Thoracic aorta (tissue), 2 donors: Measurements from ENCODE around the gene BLTP1. TPM values are rescaled to one million over a fixed set of nuclear protein-coding genes. Genes with fewer than 3 reads are reported as not detected.

Source experiments
- ATAC-seq: fragments of 150-250 bp; one replicate; pipeline ENCODE4 v1.8.0; 2017; ENCODE audit warnings: low read depth; ENCODE audit not compliant: insufficient number of reproducible peaks, low FRiP score
- DNase-seq: peaks from one replicate; pipeline ENCODE4 v3.0.0-alpha.2; 2020; ENCODE audit warnings: low spot score
- H3K27ac ChIP-seq, 2 donors: fragments of 200-600 bp; sonication (generic); 1 replicate in 1 of 2; 2 replicates in 1 of 2; pipeline ENCODE4 v1.5.1; 2016; ENCODE audit warnings: mild to moderate bottlenecking in 2 of 2, moderate library complexity in 2 of 2
- H3K27me3 ChIP-seq: fragments of 200-600 bp; sonication (generic); replicated peaks from 2 replicates; pipeline ENCODE4 v1.6.0; 2016; ENCODE audit warnings: mild to moderate bottlenecking; ENCODE audit not compliant: insufficient read depth
- H3K36me3 ChIP-seq: fragments of 200-600 bp; sonication (generic); one replicate; pipeline ENCODE4 v1.5.1; 2016
- H3K4me1 ChIP-seq, 2 donors: fragments of 200-600 bp; sonication (generic); 1 replicate in 1 of 2; 2 replicates in 1 of 2; pipeline versions ENCODE4 v1.5.1 to v1.6.0; 2016; ENCODE audit warnings: low read depth in 2 of 2, mild to moderate bottlenecking in 1 of 2; ENCODE audit not compliant: control insufficient read depth in 1 of 2
- H3K4me3 ChIP-seq: fragments of 200-600 bp; sonication (generic); 2 replicates; pipeline ENCODE4 v1.5.1; 2016; ENCODE audit warnings: mild to moderate bottlenecking
- H3K9me3 ChIP-seq: fragments of 200-600 bp; sonication (generic); 2 replicates; pipeline ENCODE4 v1.5.1; 2016
- CTCF ChIP-seq: fragments of 200-600 bp; sonication (generic); IDR thresholded peaks from one replicate; pipeline ENCODE4 v1.5.1; 2019; ENCODE audit warnings: antibody characterized with exemption
- total RNA-seq, 2 donors: library from RNA; depleted of rRNA; stranded (reverse); fragments of >200 nt; gene quantifications; one replicate each; pipeline versions ENCODE4 v1.1.0 to v1.2.3, GENCODE V29; 2016

Gene BLTP1
- total RNA-seq, 2 donors from 2014 or later, result 105 to 148 TPM

DNA sequence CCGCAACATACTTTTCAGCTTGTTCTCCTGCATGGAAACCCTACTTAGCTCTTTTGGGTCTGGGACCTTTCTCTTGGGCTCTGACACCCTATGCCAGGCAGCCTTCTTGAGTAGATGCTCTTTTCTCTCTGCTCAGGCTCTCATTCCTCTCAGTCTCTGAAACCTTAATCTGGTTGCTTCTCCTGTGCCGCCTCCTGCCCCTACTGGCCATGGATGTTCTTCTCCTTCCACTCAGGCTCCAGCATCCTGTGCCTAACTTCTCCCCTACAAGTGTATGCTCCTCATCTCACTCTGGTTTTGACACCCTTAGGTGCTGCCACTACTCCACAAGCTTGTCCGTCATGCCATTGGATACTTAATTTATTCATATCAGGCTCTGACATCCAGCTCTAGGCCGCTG lies 15.2 kb downstream of the BLTP1 start:
- Histone ChIP-seq H3K4me3 (no peak overlapping the region), H3K9me3 (no peaks in the 10 kb centered on the region), H3K36me3 (no peaks in the 10 kb centered on the region), H3K4me1 (peaks cover 36 to 37% of the 10 kb centered on the region in 2 donors), H3K27me3 (no peaks in the 10 kb centered on the region), H3K27ac (no peak overlapping the region)
- TF ChIP-seq CTCF, result no peak
- no peak for DNase-seq
- ATAC-seq, result no peak

DNA sequence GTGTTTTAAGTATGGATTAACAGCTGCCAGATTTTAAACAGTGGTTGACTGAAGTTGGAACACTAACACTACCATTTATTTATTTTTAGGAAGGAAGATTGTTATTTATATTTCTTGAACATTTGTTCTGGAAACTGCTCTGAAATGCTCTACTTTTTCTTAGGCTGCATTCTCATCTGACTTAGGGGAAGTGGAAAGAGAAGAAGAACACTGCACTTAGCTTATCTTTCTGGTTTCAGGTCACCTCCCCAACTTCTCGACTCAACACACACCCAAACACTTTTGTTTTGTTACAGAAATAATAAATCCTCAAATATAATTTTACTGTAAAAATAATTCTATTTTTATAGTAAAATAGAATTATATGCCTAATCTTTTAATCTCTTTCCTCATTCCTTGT lies 18.6 kb downstream of the BLTP1 start:
- Histone ChIP-seq H3K4me3 (no peak overlapping the region), H3K4me1 (peaks cover 18 to 40% of the 10 kb centered on the region in 2 donors), H3K27me3 (no peaks in the 10 kb centered on the region), H3K9me3 (no peaks in the 10 kb centered on the region), H3K27ac (peak overlapping the region; percentile 4 to 39), H3K36me3 (no peaks in the 10 kb centered on the region)
- TF ChIP-seq CTCF, result no peak
- DNase-seq, result no peak
- ATAC-seq, result no peak

DNA sequence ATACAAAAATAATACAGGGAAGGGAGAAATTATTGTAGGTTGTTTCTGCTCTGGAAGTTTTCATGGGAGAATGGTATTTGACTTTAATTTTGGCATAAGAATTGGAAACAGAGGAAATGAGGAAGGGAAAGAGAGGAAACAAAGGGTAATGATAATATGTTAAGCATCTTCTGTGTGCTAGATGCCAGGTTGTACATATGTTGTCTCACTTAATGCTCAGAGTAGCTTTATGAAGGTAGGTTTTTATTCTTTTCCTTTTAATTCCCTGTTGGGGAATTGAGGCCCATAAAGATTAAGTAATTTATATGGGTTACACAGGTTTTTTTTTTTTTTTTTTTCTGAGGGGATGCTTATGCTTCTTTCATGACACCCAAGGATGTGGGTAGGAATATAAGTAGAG lies 19.2 kb downstream of the BLTP1 start:
- no peak overlapping the region for H3K4me3 ChIP-seq
- ATAC-seq (no peak), DNase-seq (no peak)
- no peak for TF ChIP-seq CTCF
- H3K9me3 ChIP-seq, result no peaks in the 10 kb centered on the region
- peak overlapping the region in 1 of 2 donors; percentile 4 for H3K27ac ChIP-seq
- H3K27me3 ChIP-seq, result no peaks in the 10 kb centered on the region
- peaks cover 18 to 40% of the 10 kb centered on the region in 2 donors for H3K4me1 ChIP-seq
- peaks cover 3% of the 10 kb centered on the region for H3K36me3 ChIP-seq

DNA sequence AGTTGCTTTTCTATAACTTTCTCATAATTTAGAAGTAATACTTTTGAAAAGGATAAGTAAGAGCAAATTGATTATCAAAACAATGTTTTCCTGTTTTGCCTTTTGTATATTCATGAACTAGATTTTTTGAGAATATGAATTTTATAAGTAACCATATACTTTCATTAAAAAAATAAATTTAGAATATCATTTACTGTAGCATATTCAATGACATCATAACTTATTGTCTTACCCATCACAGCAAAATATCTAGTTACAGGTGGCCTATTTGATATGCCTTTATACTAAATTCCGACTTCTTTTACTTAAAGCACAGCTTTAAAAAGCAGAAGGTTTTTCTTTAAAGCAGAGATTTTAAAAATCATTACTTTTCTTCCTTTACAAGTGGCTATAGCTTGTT lies 20.1 kb downstream of the BLTP1 start:
- ATAC-seq, result no peak
- DNase-seq, result no peak
- H3K4me3 ChIP-seq, result no peak overlapping the region
- peaks cover 18 to 40% of the 10 kb centered on the region in 2 donors for H3K4me1 ChIP-seq
- H3K9me3 ChIP-seq, result no peaks in the 10 kb centered on the region
- H3K27me3 ChIP-seq, result no peaks in the 10 kb centered on the region
- peaks cover 3% of the 10 kb centered on the region for H3K36me3 ChIP-seq
- H3K27ac ChIP-seq, result no peak overlapping the region
- no peak for TF ChIP-seq CTCF

- H3K4me3 ChIP-seq, result no peak overlapping the region
- no peaks in the 10 kb centered on the region for H3K4me1 ChIP-seq
- TF ChIP-seq CTCF, result no peak
- peaks cover 22% of the 10 kb centered on the region for H3K36me3 ChIP-seq
- DNase-seq (no peak), ATAC-seq (no peak)
- no peak overlapping the region for H3K27ac ChIP-seq
- H3K9me3 ChIP-seq, result no peaks in the 10 kb centered on the region
- H3K27me3 ChIP-seq, result no peaks in the 10 kb centered on the region
Observed at GRCh38 chr4:122178961-122179360, 26.8 kb downstream of the BLTP1 start.
